Measurements from ENCODE around the gene IRAK3.

GRCh38 chr12:66241061-66242043 is 52.3 kb downstream of the IRAK3 start:
- TF ChIP-seq, protein P1, sequence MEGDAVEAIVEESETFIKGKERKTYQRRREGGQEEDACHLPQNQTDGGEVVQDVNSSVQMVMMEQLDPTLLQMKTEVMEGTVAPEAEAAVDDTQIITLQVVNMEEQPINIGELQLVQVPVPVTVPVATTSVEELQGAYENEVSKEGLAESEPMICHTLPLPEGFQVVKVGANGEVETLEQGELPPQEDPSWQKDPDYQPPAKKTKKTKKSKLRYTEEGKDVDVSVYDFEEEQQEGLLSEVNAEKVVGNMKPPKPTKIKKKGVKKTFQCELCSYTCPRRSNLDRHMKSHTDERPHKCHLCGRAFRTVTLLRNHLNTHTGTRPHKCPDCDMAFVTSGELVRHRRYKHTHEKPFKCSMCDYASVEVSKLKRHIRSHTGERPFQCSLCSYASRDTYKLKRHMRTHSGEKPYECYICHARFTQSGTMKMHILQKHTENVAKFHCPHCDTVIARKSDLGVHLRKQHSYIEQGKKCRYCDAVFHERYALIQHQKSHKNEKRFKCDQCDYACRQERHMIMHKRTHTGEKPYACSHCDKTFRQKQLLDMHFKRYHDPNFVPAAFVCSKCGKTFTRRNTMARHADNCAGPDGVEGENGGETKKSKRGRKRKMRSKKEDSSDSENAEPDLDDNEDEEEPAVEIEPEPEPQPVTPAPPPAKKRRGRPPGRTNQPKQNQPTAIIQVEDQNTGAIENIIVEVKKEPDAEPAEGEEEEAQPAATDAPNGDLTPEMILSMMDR (IDR thresholded peaks at IDR 0.05): no peak
- TF ChIP-seq POLR2A (IDR thresholded peaks at IDR 0.05) (no peak), POLR2AphosphoS5 (IDR thresholded peaks at IDR 0.05) (no peak), EP300 (IDR thresholded peaks at IDR 0.05; ENCODE audit: low read depth) (no peak)
